Rectal smooth muscle tissue (tissue), 1 donor: ENCODE measurements around the gene DISC1.

Experiments used
- H3K27ac ChIP-seq: one replicate; pipeline ENCODE4 v1.7.0; 2013; ENCODE audit warnings: low read depth, low read length, inconsistent platforms
- H3K27me3 ChIP-seq: one replicate; pipeline ENCODE4 v1.7.0; 2013; ENCODE audit warnings: low read length; ENCODE audit not compliant: control insufficient read depth, insufficient read depth
- H3K36me3 ChIP-seq: one replicate; pipeline ENCODE4 v1.7.0; 2013; ENCODE audit warnings: low read length; ENCODE audit not compliant: control insufficient read depth, insufficient read depth
- H3K4me1 ChIP-seq: one replicate; pipeline ENCODE4 v1.7.0; 2013; ENCODE audit warnings: low read length; ENCODE audit not compliant: control insufficient read depth, insufficient read depth
- H3K4me3 ChIP-seq: one replicate; pipeline ENCODE4 v1.7.0; 2013; ENCODE audit warnings: low read length
- H3K9ac ChIP-seq: one replicate; pipeline ENCODE4 v1.7.0; 2013; ENCODE audit warnings: low read length

Gene DISC1

GRCh38 chr1:232011961-232012360, 385.4 kb downstream of the DISC1 start:
- Histone ChIP-seq H3K27ac (no peak overlapping the region), H3K4me3 (no peak overlapping the region), H3K36me3 (no peaks in the 10 kb centered on the region), H3K4me1 (peaks cover 15% of the 10 kb centered on the region), H3K27me3 (no peaks in the 10 kb centered on the region), H3K9ac (no peak overlapping the region)

GRCh38 chr1:232012773-232013386, 386.3 kb downstream of the DISC1 start:
- Histone ChIP-seq H3K27ac (peak overlapping the region; percentile 65), H3K27me3 (no peaks in the 10 kb centered on the region), H3K36me3 (no peaks in the 10 kb centered on the region), H3K4me1 (peaks cover 15% of the 10 kb centered on the region), H3K9ac (no peak overlapping the region), H3K4me3 (peak overlapping the region; percentile 37)

GRCh38 chr1:232014941-232015340, 388.4 kb downstream of the DISC1 start:
- Histone ChIP-seq H3K4me1 (peaks cover 15% of the 10 kb centered on the region), H3K27ac (no peak overlapping the region), H3K27me3 (no peaks in the 10 kb centered on the region), H3K4me3 (no peak overlapping the region), H3K9ac (no peak overlapping the region), H3K36me3 (no peaks in the 10 kb centered on the region)

GRCh38 chr1:232016616-232017015, 390.0 kb downstream of the DISC1 start:
- H3K4me3 ChIP-seq: no peak overlapping the region
- no peak overlapping the region for H3K27ac ChIP-seq
- H3K4me1 ChIP-seq: peaks cover 15% of the 10 kb centered on the region
- no peaks in the 10 kb centered on the region for H3K36me3 ChIP-seq
- H3K9ac ChIP-seq: no peak overlapping the region
- H3K27me3 ChIP-seq: no peaks in the 10 kb centered on the region

- H3K27ac ChIP-seq: no peak overlapping the region
- no peaks in the 10 kb centered on the region for H3K27me3 ChIP-seq
- no peaks in the 10 kb centered on the region for H3K36me3 ChIP-seq
- H3K4me3 ChIP-seq: no peak overlapping the region
- peaks cover 15% of the 10 kb centered on the region for H3K4me1 ChIP-seq
- no peak overlapping the region for H3K9ac ChIP-seq
These were observed 390.5 kb downstream of the DISC1 start for GRCh38 chr1:232017057-232017456.

- Histone ChIP-seq H3K4me1 (peaks cover 13% of the 10 kb centered on the region), H3K4me3 (no peak overlapping the region), H3K36me3 (no peaks in the 10 kb centered on the region), H3K9ac (no peak overlapping the region), H3K27ac (no peak overlapping the region), H3K27me3 (no peaks in the 10 kb centered on the region)
These were observed 391.2 kb downstream of the DISC1 start for GRCh38 chr1:232017759-232018158.

- H3K4me1 ChIP-seq: peaks cover 7% of the 10 kb centered on the region
- H3K27ac ChIP-seq: no peak overlapping the region
- H3K36me3 ChIP-seq: no peaks in the 10 kb centered on the region
- no peak overlapping the region for H3K4me3 ChIP-seq
- no peak overlapping the region for H3K9ac ChIP-seq
- no peaks in the 10 kb centered on the region for H3K27me3 ChIP-seq
These were observed 391.8 kb downstream of the DISC1 start for GRCh38 chr1:232018231-232019025.

GRCh38 chr1:232019026-232019340, 392.4 kb downstream of the DISC1 start:
- Histone ChIP-seq H3K9ac (no peak overlapping the region), H3K36me3 (no peaks in the 10 kb centered on the region), H3K4me1 (peaks cover 1% of the 10 kb centered on the region), H3K27me3 (no peaks in the 10 kb centered on the region), H3K27ac (no peak overlapping the region), H3K4me3 (no peak overlapping the region)

- H3K27ac ChIP-seq: no peak overlapping the region
- H3K4me3 ChIP-seq: no peak overlapping the region
- no peaks in the 10 kb centered on the region for H3K27me3 ChIP-seq
- no peak overlapping the region for H3K9ac ChIP-seq
- H3K4me1 ChIP-seq: no peaks in the 10 kb centered on the region
- no peaks in the 10 kb centered on the region for H3K36me3 ChIP-seq
These were observed 393.8 kb downstream of the DISC1 start for GRCh38 chr1:232020352-232020751.

GRCh38 chr1:232029315-232029714, 402.7 kb downstream of the DISC1 start:
- Histone ChIP-seq H3K4me1 (no peaks in the 10 kb centered on the region), H3K27me3 (no peaks in the 10 kb centered on the region), H3K4me3 (no peak overlapping the region), H3K36me3 (no peaks in the 10 kb centered on the region), H3K27ac (no peak overlapping the region), H3K9ac (no peak overlapping the region)

GRCh38 chr1:232031156-232031555, 404.6 kb downstream of the DISC1 start:
- H3K27me3 ChIP-seq: no peaks in the 10 kb centered on the region
- H3K9ac ChIP-seq: no peak overlapping the region
- H3K4me3 ChIP-seq: no peak overlapping the region
- no peaks in the 10 kb centered on the region for H3K36me3 ChIP-seq
- no peak overlapping the region for H3K27ac ChIP-seq
- H3K4me1 ChIP-seq: no peaks in the 10 kb centered on the region

- Histone ChIP-seq H3K27ac (no peak overlapping the region), H3K4me3 (no peak overlapping the region), H3K36me3 (no peaks in the 10 kb centered on the region), H3K4me1 (no peaks in the 10 kb centered on the region), H3K9ac (no peak overlapping the region), H3K27me3 (no peaks in the 10 kb centered on the region)
These were observed 406.7 kb downstream of the DISC1 start for GRCh38 chr1:232033285-232033684.

- Histone ChIP-seq H3K27ac (no peak overlapping the region), H3K36me3 (no peaks in the 10 kb centered on the region)
These were observed 408.0 kb downstream of the DISC1 start for GRCh38 chr1:232034556-232034955.

More at GRCh38 chr1:232034556-232034955, 408.0 kb downstream of the DISC1 start:
- Histone ChIP-seq H3K4me3 (no peak overlapping the region), H3K27me3 (no peaks in the 10 kb centered on the region), H3K4me1 (no peaks in the 10 kb centered on the region), H3K9ac (no peak overlapping the region)
